Endothelial cell (in vitro differentiated cells): ENCODE measurements around the gene KRTAP25-1. TPM values are rescaled to one million over a fixed set of nuclear protein-coding genes. Genes with fewer than 3 reads are reported as not detected.

Experiments
- DNase-seq: peaks from one replicate; pipeline ENCODE4 v3.0.0; 2021; ENCODE audit warnings: low spot score
- H3K27ac Mint-ChIP-seq: one replicate; pipeline ENCODE4 v1.8.0; 2021; ENCODE audit warnings: mixed read lengths, inconsistent platforms; ENCODE audit not compliant: unreplicated experiment
- H3K27me3 Mint-ChIP-seq: one replicate; pipeline ENCODE4 v1.8.0; 2021; ENCODE audit warnings: mild to moderate bottlenecking, moderate library complexity, mixed read lengths, inconsistent platforms; ENCODE audit not compliant: unreplicated experiment
- H3K36me3 Mint-ChIP-seq: one replicate; pipeline ENCODE4 v1.8.0; 2021; ENCODE audit warnings: mild to moderate bottlenecking, low read depth, mixed read lengths, inconsistent platforms; ENCODE audit not compliant: unreplicated experiment
- H3K4me1 Mint-ChIP-seq: one replicate; pipeline ENCODE4 v1.8.0; 2021; ENCODE audit warnings: mild to moderate bottlenecking, mixed read lengths, inconsistent platforms; ENCODE audit not compliant: unreplicated experiment
- H3K4me3 Mint-ChIP-seq: one replicate; pipeline ENCODE4 v1.8.0; 2021; ENCODE audit warnings: mild to moderate bottlenecking, mixed read lengths, inconsistent platforms; ENCODE audit not compliant: unreplicated experiment
- H3K9me3 Mint-ChIP-seq: one replicate; pipeline ENCODE4 v1.8.0; 2021; ENCODE audit warnings: mixed read lengths, inconsistent platforms; ENCODE audit not compliant: unreplicated experiment
- CTCF ChIP-seq: fragments of 200-600 bp; sonication (generic); IDR thresholded peaks from one replicate; pipeline ENCODE4 v1.5.0; 2021; ENCODE audit warnings: antibody characterized with exemption; ENCODE audit not compliant: unreplicated experiment
- total RNA-seq: library from RNA; stranded (reverse); fragmentation: NEBNext Ultra II Directional; extraction: Animal tissue kit (Norgen Biotek cat#: 25700); gene quantifications from one replicate; pipeline ENCODE4 v1.2.1, GENCODE V29; 2021; ENCODE audit not compliant: unreplicated experiment

KRTAP25-1 gene
- total RNA-seq, 1 donor from 2014 or later = not detected

- no peak overlapping the region for H3K27ac Mint-ChIP-seq
- no peak for TF ChIP-seq CTCF
- no peaks in the 10 kb centered on the region for H3K4me1 Mint-ChIP-seq
- no peaks in the 10 kb centered on the region for H3K36me3 Mint-ChIP-seq
- DNase-seq = no peak
- H3K9me3 Mint-ChIP-seq = no peaks in the 10 kb centered on the region
- H3K4me3 Mint-ChIP-seq = no peak overlapping the region
- no peaks in the 10 kb centered on the region for H3K27me3 Mint-ChIP-seq
Measured at GRCh38 chr21:30243691-30244090, 45.6 kb downstream of the KRTAP25-1 start.

DNA sequence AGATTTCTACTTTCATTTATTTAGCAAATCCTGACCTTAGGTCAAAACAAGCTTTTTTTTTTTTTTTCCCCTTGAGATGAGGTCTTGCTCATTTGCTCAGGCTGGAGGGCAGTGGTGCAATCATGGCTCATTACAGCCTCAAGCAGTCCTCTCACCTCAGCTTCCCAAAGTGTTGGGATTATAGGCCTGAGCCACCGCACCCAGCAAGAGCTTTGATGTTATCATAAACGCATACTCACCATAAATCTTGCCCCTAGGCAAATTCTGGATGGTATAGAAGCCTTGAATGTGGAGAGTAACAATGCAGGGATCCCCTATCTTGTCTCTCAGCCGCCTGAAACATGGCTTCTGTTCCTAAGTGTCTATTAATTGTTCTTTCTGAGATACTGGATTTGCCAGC is 48.7 kb downstream of the KRTAP25-1 start:
- no peaks in the 10 kb centered on the region for H3K4me1 Mint-ChIP-seq
- no peak for TF ChIP-seq CTCF
- H3K4me3 Mint-ChIP-seq = no peak overlapping the region
- no peaks in the 10 kb centered on the region for H3K27me3 Mint-ChIP-seq
- H3K36me3 Mint-ChIP-seq = no peaks in the 10 kb centered on the region
- no peak for DNase-seq
- no peak overlapping the region for H3K27ac Mint-ChIP-seq
- H3K9me3 Mint-ChIP-seq = no peaks in the 10 kb centered on the region

Other genes starting within 250 kb of the KRTAP25-1 start
- gene CLDN17, start 122.7 kb downstream of the KRTAP25-1 start, total RNA-seq = not detected
- gene CLDN8, start 73.4 kb downstream of the KRTAP25-1 start, total RNA-seq = not detected
- not detected for gene KRTAP24-1, start 6.6 kb downstream of the KRTAP25-1 start, total RNA-seq
- not detected for gene KRTAP26-1, start 30.8 kb upstream of the KRTAP25-1 start, total RNA-seq
- not detected for gene KRTAP27-1, start 48.2 kb upstream of the KRTAP25-1 start, total RNA-seq
- gene KRTAP23-1, start 59.1 kb upstream of the KRTAP25-1 start, total RNA-seq = not detected
- gene KRTAP13-2, start 82.8 kb upstream of the KRTAP25-1 start, total RNA-seq = not detected
- gene KRTAP13-1, start 106.5 kb upstream of the KRTAP25-1 start, total RNA-seq = not detected
- gene KRTAP13-3, start 136.4 kb upstream of the KRTAP25-1 start, total RNA-seq = not detected
- gene KRTAP13-4, start 140.7 kb upstream of the KRTAP25-1 start, total RNA-seq = not detected
- gene KRTAP15-1, start 150.8 kb upstream of the KRTAP25-1 start, total RNA-seq = not detected
- not detected for gene KRTAP19-1, start 190.9 kb upstream of the KRTAP25-1 start, total RNA-seq
- not detected for gene KRTAP19-2, start 197.9 kb upstream of the KRTAP25-1 start, total RNA-seq
- not detected for gene KRTAP19-3, start 202.5 kb upstream of the KRTAP25-1 start, total RNA-seq
- not detected for gene KRTAP19-4, start 207.7 kb upstream of the KRTAP25-1 start, total RNA-seq
- not detected for gene KRTAP19-5, start 212.6 kb upstream of the KRTAP25-1 start, total RNA-seq